C4-2B (cell line): ENCODE measurements around the gene UGT1A6.

Experiments
- H3K27ac ChIP-seq: fragments of 450-650 bp; 2 replicates; pipeline ENCODE4 v1.5.1; 2017
- ZFX ChIP-seq: fragments of 450-650 bp; IDR thresholded peaks from 2 replicates; pipeline ENCODE4 v1.6.1; 2017
- TF ChIP-seq, protein P1 (sequence below): fragments of 450-650 bp; conservative IDR thresholded peaks from 2 replicates; pipeline ENCODE4 v1.5.1; 2017; ENCODE audit warnings: mild to moderate bottlenecking

The UGT1A6 gene

DNA sequence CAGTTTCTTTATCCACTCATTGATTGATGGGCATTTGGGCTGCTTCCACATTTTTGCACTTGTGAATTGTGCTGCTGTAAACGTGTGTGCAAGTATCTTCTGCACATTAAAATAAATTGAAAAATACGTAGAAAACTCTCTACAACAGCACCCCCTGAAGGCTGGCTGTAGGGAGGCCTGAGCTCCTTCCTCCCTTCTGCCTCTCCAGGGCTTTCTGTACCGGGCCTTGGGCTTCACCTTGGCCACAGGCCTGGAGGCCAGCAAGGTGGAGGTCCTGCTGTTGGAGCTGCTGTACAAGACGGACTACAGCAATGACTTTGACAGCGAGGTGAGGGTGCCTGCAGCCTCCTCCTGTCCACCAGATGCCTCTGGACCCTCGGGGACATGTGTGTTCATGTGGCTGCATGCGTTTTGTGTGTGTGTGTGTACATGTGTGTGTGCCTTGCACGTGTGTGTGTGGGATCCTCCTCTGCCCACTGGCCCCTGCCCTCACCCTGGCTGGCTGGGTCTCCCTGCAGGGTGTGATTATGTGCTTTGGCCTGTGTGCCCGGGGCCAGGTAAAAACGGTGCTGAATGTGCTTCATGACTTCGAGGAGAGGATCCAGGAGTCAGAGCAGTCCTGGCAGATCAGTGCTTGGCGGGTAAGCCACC, 114.7 kb downstream of the UGT1A6 start:
- TF ChIP-seq ZFX, result no peak
- TF ChIP-seq, protein P1, sequence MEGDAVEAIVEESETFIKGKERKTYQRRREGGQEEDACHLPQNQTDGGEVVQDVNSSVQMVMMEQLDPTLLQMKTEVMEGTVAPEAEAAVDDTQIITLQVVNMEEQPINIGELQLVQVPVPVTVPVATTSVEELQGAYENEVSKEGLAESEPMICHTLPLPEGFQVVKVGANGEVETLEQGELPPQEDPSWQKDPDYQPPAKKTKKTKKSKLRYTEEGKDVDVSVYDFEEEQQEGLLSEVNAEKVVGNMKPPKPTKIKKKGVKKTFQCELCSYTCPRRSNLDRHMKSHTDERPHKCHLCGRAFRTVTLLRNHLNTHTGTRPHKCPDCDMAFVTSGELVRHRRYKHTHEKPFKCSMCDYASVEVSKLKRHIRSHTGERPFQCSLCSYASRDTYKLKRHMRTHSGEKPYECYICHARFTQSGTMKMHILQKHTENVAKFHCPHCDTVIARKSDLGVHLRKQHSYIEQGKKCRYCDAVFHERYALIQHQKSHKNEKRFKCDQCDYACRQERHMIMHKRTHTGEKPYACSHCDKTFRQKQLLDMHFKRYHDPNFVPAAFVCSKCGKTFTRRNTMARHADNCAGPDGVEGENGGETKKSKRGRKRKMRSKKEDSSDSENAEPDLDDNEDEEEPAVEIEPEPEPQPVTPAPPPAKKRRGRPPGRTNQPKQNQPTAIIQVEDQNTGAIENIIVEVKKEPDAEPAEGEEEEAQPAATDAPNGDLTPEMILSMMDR, result no peak; the same call in 1 of the 2 replicates
- no peak overlapping the region for H3K27ac ChIP-seq

DNA sequence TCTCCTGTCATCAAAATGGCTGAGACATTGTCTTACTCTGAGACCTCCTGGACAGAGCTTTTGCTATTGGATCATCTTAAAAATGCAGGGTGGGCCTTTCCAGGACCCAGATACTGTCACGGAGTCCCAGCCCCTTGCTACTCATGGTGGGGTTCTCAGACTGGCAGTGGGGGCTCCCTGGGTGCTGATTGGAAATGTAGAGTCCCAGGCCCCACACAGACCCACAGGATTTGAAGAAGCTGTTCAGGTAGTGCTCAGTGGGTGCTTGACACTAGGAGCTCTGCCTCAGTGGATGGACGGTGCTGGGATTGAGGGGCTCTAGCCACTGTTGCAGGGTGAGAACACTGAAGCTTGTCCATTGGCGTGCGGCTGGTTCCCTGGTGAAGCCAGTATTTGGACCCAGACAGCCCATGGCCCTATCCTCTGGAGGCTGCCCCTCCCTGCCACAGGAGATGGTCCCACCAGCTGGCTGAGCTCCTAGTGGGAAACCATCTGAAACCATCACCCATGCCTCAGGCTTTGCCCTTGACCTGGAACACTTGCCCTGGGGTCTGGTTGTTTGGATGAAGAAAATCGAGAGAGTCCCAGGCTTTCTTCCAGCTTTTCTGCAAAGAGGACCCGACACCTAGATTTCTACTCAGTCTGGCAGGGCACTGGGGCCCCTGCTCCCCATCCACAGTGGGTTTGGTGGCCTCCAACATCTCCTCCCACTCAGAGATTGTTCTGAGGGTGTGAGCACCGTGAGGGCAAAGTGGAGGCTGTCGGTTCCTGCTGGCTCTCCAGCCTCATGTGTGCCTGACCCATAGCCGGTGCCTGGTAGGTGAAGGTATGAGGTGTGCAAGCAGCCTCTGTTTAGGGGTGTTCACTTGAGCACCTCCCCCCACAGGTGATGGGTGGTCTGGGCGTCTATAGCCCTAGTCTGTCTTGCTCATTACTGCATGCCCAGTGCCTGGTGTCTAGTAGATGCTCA, 115.6 kb downstream of the UGT1A6 start:
- TF ChIP-seq ZFX, result no peak
- TF ChIP-seq, protein P1, result no peak
- H3K27ac ChIP-seq, result no peak overlapping the region

GRCh38 chr2:233810385-233810784, 117.7 kb downstream of the UGT1A6 start:
- no peak overlapping the region for H3K27ac ChIP-seq
- no peak for TF ChIP-seq ZFX
- TF ChIP-seq, protein P1, result no peak

GRCh38 chr2:233811087-233811486, 118.4 kb downstream of the UGT1A6 start:
- TF ChIP-seq ZFX, result no peak
- H3K27ac ChIP-seq, result no peak overlapping the region

- no peak overlapping the region for H3K27ac ChIP-seq
- no peak for TF ChIP-seq ZFX
- TF ChIP-seq, protein P1, result no peak
Measured at GRCh38 chr2:233811732-233812131, 119.0 kb downstream of the UGT1A6 start.

GRCh38 chr2:233813236-233814055, 120.8 kb downstream of the UGT1A6 start:
- no peak overlapping the region for H3K27ac ChIP-seq
- TF ChIP-seq, protein P1, result no peak
- no peak for TF ChIP-seq ZFX

GRCh38 chr2:233814056-233814835, 121.6 kb downstream of the UGT1A6 start:
- no peak overlapping the region for H3K27ac ChIP-seq
- TF ChIP-seq, protein P1, result no peak
- TF ChIP-seq ZFX, result no peak
